HK-2 (cell line): ENCODE data around the gene OXSM.

Experiments used
- DNase-seq: peaks from one replicate; pipeline ENCODE4 v3.0.0-alpha.2; 2018; ENCODE audit not compliant: unreplicated experiment

The OXSM gene

DNA sequence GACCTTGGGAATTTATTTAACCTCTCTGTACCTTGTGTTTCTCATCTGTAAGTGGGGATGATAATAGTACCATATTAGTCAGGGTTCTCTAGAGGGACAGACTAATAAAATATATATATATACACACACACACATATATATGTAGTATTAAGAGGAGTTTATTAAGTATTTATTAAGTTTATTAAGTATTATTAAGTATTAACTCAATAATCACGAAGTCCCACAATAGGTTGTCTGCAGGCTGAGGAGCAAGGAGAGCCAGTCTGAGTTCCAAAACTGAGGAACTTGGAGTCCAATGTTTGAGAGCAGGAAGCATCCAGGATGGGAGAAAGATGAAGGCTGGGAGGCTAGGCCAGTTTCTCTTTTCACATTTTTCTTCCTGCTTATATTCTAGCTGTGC lies 14.8 kb downstream of the OXSM start:
- no peak for DNase-seq

DNA sequence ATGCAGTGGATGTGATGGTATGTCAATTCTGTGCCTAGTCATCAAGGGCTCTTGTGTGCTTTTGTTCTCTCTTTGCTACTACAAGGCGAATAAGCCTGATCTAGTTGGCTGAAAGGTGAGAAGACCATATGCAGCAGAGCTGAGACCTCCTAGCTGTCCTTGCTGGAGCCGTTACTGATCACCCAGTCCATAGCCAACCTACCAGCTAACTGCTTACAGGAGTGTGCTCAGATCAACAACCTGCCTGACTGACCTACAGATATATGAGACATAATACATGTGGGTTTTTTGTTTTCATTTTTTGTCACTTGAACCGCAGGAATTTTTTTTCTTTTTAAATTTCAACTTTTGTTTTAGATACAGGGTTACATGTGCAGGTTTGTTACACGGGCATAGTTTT lies 22.8 kb downstream of the OXSM start:
- DNase-seq: no peak

DNA sequence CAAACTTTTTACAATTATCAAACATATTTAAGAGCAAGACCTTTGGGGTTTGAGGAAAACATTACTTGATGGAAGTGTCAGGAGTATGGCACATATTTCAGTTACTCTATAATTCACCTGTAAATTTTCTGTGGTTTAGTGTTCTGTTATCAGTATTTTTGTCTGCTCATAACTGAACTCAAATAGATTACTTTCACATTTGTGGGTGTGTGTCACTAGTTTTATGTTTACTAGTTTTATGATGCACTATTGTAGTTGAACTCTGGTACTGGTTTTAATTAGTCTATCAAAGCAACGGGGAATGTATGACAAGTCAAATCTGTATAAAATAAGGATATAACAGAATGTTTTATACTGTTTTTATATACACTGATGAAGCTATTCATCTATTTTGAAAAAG lies 27.2 kb downstream of the OXSM start:
- DNase-seq: no peak

DNA sequence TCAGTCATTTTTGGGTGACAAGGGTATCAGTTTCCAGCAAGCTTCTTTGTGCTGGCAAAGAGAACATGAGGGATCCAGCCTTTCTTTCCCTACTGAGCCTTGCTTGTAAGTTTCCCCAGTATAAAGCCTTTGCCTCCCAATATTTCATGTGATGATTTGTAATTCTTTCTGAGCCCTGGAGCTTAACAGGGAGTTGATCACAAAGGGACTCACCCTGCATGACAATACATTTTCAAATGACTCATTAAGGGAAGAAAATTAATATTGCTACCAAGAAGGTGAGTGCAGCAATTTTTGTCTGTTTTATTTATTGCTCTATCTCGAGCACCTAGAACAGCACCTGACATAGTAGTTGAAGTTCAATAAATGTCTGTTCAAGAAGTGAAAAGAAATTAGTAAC lies 27.7 kb downstream of the OXSM start:
- DNase-seq: no peak

DNA sequence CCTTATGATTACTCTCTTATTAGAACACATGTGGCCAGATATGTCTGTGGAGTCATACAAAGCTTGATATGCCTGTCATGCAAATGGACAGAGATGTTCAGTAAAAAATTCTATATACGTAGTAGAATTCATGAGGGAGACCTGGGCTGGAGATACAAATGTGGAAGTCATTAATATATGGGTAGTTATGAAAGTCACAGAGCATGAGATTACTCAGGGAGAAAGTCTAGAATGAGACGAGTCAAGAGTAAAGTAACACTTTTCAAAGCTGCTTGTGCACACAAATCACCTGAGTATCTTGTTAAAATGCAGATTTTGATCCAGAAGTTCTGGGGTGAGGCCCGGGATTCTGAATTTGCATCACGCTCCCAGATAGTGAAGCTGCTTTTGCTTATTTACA lies 28.4 kb downstream of the OXSM start:
- no peak for DNase-seq

DNA sequence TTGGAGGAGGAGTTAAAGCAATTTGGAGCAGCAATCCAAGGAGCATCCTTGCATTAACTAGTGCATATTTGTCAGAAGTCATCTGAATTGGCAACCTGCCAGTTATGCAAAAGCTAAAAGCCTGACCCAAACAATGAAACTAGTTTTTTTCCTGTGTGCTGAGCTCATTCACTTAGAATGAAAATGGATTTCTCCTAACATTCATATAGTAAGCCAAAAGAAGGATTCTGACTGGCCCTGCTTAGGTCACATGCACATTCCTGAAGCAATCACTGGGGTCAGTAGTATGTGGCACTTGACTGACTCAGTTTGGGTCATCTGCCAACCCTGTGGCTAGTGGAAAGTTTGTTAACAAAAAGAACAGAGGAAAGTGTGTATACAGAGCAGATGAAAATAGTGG lies 30.5 kb downstream of the OXSM start:
- peak; percentile 54 for DNase-seq

DNA sequence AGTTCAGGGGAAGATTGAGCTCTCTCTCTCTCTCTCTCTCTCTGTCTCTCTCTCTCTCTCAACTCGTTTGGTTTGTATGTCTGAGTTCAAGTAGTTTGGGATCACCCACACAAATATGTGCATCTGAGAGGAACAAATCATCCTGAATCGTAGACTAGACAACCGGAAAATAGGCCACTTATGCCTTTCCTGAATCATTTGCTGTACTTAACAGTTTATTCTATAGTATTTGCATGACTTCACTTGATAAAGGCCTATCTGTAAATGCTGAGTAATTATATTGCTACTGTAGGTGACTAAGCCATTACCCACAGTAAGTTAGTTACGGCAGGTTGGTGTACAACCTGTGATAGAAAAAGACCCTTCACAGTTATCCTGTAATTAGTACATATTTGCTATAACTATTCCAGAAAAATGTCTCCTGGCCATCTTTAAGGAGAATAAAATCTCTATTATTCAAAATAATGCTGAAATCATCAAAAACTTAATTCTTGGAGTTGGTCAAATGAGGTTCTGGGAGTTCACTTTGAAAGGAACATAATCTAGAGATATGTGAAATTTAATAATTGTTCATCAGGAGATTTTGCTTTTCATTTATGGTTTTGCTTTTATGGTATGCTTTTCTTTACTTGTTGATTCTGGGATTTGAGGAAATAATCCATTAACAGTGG lies 31.1 kb downstream of the OXSM start:
- DNase-seq: no peak

DNA sequence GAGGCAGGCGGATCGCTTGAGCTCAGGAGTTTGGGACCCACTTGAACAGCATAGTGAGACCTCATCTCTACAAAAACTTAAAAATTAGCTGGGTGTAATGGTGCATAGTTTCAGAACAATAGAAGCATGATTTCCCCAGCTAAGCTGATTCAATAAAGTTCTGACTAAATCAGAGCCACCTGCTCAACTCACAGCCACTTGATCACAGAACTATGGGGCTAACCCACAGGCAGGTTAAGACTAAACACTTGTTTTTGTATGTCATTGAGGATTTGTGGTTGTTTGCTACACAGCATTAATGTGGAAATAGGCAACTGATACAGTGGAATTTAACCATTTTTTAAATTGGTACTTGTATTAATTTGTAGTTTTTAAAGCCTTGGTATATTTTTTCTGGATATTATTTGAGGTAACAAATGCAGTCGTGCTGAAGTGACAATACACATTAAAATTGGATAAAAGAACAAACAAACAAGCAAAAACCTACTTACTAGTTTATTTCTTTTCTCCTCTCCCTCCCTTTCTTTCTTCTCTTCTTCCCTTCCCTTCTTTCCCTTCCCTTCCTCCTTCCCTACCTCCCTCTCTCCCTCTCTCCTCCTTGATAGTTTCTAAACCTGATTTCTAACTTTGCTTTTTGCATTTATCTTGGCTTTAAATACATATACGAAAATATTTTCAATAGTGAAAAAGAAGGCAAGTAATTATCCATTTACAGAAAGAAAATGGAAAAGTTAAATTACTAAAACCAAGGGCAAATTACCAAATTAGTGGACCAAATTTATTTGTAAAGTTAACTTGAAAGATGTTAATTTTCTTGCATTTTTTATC lies 32.1 kb downstream of the OXSM start:
- no peak for DNase-seq

DNA sequence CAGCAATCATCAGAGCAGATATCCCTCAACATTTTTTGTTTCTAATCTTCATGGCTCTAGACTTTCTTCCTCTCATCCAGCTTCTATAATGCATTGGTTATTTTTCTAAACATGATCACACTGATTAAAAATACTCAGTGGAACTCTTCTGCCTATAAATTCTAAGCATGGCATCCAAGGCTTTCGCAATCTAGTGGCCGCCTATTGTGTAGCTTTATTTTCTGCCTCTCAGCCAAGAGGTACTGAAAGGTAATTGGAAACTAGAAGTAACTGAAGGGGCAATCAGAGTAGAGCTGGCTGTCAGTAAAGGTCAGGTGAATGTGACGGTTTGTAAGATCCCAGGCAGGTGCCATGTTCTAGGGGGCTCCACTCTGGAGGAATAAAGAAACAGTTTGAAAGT lies 33.4 kb downstream of the OXSM start:
- DNase-seq: no peak

DNA sequence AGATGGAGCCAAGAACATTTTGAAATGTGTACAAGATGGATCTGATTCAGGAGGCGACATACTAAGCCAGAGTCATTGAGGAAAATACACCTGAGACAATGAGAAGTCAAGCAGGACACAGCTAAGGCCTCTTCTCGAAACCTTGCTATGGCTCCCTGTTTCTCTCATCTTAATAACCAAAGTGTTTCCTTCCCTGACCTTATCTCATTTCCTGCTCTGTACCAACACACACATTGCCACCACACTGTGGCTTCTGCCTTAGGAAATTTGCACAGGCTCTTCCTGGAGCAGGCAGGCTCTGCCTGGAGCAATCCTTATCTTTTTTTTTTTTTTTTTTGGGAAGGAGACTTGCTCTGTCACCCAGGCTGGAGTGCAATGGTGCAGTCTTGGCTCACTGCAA lies 36.6 kb downstream of the OXSM start:
- DNase-seq: no peak

DNA sequence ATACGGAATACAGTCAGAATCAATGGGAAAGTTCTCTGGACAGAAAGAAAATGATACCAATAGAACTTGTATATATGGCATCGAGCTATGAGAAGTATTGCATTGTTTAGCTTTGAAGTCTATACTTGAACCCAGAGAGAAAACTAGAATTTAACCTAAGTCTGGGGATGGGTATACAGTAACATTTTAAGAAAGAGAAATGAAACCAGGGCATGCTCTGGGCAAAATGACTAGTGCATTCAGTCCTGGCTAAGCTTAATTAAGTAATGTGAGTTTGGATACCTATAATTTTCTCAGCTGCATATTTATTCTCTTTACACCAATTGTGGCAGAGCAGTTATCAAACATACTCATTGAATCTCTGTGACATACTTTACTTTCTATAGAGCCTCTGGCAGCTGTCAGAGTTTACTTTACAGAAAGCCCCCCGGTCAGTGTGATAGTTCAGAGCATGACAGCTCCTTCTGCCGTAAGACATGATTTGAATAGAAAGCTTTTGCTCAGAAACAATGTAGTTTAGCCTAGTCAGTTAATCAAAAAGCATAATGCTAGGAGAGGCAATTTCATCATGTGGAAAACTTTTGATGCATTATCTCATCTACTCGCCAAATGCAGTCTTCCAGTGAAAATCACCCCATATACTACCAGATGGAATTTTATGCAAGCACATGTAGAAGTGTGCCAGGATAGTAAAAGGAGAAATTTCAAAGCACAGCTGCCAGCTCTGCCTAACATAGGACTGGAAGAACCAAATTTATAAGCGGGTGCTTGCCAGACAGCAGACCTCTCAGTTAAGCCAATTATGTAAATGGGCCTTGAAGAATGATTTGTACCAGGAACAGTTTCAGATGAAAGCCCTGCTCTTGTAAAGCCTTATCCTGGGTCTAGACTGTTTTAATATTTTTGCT lies 40.7 kb downstream of the OXSM start:
- DNase-seq: no peak

DNA sequence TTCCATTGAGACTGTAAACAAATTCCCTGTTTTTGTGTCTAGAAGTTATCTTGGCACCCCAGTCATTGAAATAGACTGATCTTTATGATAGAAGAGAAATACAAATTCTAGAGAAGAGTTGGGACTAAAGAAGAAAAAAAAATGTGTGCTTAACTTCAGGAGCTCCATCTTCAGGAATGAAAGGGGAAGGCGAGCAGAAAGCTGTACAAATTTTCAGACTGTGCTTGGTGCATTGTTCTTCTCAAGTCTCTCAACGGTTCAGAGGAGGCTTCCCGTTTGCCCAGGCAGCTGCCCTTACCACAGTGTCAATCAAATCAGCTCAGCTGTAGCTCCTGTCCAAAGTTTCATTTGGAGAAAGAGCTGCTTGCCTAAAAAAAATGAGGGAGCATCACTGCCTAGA lies 41.7 kb downstream of the OXSM start:
- no peak for DNase-seq

DNA sequence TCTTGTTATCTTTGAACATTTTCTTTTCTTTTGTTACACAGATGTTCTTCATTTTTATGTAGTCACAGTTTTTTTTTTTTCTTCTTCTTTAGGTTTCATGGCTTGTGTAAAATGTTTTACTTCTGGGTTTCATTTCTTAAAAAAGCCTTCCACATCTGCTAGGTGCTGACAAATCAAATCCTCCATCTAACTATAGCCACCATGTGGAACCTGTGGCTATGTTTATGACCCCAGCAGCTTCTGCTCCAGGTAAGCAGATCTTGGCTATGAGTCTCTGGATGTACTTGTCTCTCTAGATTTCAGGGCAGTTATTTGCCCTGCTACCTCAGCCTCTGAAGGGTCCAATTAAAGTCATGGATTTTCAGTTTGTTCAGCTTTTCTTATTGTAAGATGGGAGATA lies 44.5 kb downstream of the OXSM start:
- no peak for DNase-seq

DNA sequence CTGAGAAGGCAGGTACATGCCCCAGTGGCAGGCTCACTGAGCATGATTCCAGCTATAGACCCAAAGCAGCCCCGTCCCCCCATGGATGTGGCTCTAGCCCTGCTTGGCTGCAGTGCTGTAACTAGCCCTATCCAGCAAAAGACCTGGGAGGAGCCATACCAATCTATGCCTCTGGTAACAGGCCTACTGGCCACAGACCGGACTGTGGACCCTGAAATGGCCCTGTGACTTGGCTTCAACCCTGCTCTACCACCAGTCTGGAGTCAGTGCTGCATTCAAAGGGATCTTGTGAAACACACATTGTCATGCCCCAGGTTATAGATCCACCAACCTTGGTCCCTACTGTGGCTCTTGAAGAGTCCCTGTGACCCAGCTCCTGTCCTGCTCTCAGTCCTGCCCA lies 46.7 kb downstream of the OXSM start:
- DNase-seq: no peak

DNA sequence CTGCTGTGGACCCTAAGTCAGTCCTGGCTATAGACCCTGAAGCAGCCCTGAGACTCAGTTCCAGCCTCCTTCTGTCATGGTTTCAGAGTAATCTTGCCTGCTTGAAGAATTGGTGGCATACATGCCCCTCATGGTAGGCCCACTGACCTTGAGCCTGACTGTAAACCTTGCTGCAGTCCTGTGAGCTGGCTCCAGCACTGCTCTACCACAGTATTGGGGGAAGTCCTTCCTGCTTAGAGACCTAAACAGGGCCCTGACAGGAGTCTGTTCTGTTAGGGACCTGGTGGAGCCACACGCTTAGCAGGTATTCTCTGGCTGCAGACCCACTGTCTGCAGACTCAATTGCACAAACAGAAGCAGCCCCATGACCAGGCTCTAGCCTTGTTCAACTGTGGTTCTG lies 47.1 kb downstream of the OXSM start:
- DNase-seq: no peak

DNA sequence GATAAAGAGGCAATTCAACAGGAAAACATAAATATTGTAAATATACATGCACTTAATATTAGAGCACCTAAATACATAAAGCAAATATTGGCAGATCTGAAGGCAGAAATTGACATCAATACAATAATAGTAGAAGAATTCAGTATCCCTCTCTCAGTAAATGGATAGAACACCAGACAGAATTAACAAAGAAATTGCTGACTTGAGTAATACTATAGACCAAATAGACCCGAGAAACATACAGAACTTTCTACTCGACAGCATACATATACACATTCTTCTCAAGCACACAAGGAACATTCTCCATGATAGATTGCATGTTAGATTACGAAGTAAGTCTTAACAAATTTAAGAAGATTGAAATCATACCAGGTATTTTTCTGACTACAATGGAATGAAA lies 50.2 kb downstream of the OXSM start:
- DNase-seq: no peak

DNA sequence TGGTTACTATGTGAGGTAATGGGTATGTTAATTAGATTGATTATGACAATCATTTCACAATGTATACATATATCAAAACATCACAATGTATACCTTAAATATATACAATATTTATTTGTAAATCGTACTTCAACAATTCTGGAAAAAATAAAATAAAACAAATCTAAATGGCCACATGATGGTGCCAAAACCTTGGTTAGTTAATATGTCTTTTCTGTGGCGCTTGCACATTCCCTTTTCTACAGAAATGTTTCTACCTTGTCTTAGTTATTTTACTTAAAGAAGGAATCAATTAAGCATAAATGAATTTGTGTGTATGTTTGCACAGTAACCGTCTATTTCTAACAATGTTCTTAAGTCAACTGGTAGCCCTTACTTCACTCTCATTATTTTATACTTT lies 53.4 kb downstream of the OXSM start:
- DNase-seq: no peak
